HG03469 (cell line): Measurements from ENCODE around the gene ELMO1.
A peak's percentile ranks its signal among the peaks of the same experiment; 100 is the strongest.

Source experiments
- ATAC-seq: cut with Tn5 transposase; IDR thresholded peaks from one replicate; pipeline ENCODE4 v1.9.1; 2021; ENCODE audit warnings: mild to moderate bottlenecking, moderate library complexity, moderate number of reproducible peaks; ENCODE audit not compliant: unreplicated experiment

The ELMO1 gene

DNA sequence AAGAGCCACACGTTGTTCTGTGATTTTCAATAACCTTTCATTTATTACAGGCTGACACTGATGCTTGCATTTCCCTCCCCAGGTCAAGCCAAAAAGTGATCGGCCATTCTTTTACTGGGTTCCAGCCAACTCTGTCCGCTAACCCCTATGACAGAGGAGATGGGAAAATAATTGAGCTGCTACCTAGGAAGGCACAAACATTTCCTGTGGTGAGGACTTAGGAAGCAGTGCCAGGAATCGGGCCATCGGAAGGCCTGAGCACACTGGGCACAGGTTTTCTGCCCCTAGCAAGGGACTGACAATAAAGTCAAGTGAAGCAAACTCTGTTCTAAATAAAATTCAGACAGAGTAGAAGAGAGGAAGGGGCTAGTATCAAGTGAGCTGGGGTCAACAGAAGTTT, 411.4 kb downstream of the ELMO1 start:
- no peak for ATAC-seq

DNA sequence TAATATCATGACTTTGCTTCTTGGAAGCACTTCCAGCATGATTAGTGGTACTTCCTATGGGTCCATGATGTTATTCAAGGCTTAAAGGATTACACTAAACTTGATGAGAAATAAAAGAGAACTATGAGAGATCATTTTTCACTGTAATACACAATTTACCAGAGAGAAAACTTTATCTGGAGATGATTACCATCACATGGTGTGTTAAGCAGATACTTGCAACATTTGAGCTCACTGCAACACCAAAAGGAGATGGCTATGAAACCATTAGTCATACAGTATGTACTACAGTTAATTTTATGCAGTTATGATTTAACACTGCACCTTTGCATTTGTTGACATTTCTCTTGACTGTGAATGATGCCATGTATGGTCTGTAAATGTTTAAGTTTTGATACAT, 413.0 kb downstream of the ELMO1 start:
- no peak for ATAC-seq

DNA sequence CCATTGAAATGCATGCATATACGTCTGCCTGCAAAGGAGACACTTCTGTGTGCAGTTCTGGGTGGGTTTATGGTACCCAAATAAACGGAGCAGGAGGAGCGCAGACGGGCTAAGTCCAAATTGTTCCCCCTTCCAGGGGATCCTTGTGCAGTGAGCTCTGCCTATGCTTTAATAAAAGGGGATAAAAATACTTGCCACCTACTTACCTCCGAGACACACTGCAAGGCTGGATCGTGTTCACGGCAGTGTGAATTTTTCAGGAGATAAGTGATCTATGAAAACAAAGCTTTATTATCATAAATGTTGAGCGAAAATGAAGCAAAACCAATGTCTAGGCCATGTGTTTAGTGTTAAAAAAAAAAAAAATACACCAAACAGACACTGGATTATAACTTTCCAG, 415.5 kb downstream of the ELMO1 start:
- no peak for ATAC-seq

DNA sequence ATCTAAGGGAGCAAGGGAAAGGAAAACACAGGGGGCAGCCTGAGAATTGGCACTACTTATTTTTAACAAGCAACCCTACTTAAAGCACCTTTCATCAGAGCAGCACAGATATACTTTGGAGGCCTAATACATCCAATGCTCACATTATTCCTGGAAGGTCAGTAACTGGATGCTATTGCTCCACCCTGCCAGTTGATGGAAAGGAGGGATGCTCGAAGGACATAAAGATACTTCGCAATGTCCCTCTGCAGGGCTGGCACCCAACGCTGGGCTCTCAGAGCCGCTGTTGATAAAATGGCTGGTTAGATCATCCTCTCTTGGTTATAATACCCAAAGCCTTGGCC, 416.4 kb downstream of the ELMO1 start:
- no peak for ATAC-seq

DNA sequence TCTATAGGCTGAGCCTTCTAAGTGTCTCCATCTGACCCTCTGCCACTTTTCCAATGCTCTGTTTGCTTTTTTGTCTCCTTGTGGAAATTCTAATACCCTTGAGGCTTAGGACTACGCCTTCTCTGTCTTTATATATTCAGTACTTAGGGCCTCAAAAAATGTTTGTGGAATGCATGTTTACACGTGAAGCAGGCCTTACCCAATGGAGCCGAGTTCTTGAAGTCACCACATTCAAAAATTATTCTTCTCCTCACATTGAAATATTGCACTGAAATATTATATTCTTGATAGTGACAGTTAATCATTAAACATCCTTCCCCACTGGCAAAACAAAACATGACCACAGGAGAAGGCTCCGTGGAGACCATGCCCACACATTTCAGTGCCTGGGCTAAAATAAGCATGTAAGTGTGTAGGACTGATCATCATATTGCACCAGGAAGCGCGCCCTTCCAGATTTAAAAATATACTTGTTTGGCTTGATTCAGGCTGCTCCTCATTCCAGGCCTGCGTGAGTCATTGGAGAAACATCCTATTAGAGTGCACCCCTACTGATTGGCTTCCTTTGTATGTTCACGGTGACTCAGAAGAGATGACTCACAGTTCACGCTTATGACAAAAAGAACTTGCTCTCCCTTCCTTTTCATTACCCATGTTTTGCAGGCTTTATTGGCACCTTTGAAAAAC, 416.9 kb downstream of the ELMO1 start:
- ATAC-seq = no peak

DNA sequence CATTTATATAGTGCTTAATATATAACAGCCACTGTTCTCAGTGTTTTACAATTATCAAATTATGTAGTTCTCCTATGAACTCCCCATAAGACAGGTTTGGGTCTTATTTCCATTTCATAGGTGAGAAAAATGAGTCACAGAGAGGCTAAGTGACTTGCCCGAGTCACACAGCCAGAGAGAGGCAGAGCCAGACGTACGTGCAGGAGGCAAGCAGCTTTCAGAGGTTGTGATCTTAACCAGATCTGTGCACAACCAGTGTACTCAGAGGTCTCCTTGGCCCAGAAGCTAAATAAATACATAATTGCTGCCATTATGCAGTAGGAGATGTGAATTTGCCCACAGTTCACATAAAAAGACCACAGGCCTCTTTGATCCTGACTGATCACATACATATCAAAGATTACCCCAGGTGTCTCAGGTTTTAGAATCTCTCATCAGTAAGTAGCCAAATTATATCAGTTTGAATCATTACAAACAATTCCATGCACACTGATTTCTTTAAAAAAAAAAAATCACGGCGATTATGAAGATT, 419.7 kb downstream of the ELMO1 start:
- ATAC-seq = no peak

DNA sequence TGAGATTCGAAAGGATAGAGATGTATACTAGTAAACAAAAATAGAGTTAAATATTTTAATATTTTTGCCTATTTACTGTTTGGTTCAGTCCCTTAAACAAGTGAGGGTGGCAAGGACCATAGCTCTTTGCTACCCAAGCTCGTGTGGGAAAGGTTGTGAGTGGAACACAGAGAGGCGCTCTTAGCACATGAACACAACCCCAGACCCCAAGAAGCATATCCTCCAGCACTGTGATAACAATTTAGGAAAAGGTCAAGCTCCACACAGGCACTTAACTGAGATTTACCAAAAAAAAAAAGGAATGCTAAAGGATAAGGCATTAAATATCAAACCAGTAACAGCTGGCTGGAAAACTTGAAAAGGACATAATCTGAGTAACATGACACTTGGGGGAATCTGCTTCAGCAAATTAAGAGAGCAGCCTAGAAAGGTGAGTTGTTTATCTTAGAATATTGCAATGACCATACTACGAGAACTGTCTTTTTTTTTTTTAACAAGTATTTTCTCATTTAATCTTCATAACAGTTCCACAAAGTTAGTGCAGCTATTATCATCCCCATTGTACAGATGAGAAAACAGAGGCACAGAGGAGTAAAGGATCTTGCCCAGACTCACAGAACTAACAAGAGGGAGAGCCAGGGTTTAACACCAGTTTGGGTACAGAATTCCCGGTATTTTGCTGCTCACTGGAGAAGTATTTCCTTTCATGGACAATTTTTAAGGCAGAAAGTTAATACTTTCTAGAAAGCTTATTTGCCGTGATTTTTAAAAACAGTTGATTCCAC, 420.9 kb downstream of the ELMO1 start:
- no peak for ATAC-seq

DNA sequence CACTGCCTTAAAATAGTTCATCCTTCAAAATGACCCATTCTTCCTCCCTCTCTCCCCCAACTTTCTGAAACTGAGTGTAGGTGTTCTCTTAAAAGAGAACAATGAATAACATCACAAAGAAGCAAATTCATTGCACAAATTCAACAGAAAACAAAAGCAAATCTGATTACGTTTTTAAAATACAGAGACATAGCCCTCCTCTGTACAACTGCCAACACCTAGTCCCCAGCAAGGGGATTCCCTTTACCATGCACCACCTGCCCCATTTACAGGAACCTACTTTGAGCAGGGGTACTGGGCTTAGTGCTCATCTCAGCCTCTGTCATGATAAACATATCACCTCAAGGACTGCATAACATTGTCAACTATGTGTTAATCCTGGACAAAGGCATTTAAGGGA, 421.6 kb downstream of the ELMO1 start:
- ATAC-seq = no peak

DNA sequence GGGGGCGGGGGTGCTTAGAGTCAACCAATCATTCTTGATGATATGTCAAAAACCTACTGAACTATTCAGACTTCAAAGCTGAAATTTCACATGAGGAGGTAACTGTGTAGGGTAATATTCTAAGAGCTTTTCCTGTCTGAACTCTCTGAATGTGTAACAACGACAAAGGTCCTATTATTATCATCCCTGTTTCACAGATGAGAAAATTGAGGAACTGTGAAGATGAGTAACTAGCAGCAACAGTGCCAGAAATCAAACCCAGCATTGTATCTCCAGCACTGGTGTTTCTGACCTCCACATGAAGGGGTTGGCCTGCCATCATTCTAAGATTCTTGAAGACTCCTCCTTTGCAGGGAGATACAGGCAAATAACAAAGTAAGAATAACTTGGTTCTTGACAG, 429.7 kb downstream of the ELMO1 start:
- peak; percentile 66 for ATAC-seq

DNA sequence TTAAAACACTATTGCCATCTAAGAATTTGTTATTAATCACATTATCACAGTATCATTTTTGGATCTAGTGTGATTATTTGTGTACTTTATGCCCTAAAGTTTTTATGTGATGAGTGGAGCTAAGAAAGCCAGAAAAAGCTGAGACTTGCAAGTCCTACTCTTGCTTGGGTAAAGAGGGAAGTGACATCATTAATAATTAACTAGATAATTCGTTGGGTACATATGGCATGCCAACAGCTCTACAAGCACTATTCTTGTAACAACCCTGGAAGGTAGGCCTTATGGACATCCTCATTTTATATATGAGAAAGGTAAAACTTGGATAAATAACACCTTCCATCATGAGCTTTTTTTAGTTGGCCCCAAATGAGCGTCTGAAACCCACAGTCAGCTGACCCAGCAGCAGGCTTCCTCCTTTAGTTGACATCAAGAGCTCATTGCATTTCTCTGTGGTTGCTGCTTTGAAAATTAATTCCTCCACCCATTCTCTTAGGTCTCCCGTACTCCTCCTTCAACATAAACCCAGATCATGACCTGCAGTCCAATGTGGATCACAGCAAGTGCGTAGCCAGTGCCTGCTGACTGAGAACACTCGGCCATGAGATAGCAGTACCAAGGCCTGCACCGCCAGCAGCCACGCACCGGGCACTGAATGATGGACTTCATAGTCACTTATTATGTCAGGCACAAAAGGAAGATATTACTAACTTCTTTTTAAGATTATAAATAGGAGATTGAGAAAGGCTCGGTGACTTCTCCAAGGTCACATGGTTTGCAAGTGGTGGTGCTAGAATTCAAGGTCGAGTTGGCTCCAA, 432.4 kb downstream of the ELMO1 start:
- ATAC-seq = no peak

DNA sequence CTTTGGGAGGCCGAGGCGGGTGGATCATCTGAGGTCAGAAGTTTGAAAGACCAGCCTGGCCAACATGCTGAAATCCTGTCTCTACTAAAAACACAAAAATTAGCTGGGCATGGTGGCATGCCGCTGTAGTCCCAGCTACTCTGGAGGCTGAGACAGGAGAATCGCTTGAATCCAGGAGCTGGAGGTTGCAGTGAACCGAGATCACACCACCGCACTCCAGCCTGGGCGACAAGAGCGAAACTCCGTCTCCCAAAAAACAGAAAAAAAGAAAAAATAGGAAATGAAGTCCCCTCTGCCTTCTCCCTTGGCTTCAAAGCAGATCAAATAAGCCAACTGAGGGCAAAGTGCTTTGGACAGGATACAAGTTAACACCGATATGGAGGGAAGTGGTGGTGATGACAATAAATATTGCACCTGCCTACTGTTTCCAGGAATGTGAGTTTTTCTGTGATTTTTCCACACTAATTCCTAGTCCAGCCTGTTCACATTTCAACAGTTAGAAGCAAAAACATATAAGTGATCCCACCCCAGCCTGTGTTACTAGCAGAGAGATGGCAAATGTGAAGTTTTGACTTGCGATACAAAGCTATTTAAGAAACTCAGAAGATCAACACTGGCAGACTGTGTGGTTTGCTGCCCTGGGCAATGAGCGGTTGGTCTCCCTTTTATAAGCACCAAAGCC, 433.2 kb downstream of the ELMO1 start:
- ATAC-seq = no peak

DNA sequence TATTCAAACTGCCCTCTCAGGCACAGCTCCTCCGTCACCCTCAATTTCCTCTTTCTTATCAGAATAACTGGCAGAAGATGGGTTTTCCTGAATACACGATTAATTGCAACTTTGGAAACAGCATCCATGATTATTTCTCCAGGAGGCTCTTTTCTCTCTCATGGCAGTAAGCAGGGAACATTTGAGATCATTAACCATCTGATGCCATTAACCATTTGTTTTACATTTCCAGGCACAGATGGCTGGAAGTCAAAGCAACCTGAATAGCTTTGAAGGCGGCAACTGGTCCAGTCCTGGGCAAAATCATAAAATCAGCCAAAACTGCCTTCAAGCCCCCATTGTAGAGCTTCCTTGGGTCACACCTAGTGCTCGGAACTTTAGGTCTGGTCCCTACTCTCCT, 434.9 kb downstream of the ELMO1 start:
- ATAC-seq = no peak

DNA sequence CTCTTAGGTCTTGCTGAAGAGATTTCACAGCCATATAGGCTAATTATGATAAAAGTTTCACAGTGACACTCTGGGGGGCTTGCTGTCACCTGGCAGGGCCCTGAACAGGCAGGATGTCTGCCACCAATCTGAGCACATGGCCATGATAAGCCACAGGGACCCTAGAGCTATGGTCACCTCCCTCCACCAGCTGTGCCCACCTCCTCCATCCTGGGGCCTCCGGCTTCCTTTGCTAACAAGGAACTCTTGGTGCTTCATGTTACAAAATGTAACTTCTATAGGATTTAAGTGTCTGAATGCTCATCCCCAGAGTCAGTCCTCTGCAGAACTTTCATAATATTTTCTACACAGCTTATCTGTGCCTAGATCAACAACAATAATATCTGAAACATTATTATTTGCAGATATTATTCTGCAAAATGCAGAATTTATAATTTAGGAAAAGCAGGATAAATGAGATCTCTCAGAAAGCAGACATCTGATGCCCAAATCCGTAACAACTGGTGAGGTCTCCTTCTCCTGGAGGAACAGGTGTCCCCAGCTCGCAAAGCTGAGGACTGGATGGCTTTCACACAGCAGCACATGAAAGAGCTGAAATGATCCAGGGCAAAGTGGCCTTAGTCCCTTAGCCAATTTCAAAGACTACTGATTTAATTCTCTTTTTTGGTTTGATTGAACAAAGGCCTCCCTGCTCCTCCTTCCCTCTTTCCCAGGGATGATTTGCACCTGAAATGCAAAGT, 437.3 kb downstream of the ELMO1 start:
- ATAC-seq = no peak

DNA sequence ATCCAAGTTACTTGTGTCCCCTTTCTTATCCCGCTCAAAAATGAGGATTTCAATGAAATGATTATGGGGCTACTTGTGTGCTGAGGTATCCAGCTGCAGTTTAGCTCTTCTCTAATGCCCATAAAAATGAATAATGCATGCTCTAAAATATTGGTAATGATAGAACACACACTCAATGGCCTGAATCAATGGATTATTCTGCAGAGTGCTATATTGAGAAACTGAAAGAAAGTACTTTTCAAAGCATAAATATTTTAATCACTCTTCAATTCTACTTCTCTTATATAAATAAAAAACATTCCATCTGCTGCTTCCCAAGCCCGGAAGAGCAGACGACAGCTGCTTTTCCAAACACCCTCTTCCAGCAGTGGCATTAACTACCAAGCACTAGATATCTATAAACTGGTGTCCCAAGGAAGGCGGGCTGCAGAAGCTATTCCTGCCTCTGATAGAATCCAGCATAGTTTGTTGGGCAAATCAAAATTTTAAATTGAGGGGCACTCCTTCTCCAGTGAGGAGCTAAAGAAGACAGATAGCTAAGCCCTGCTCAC, 439.5 kb downstream of the ELMO1 start:
- ATAC-seq = no peak

DNA sequence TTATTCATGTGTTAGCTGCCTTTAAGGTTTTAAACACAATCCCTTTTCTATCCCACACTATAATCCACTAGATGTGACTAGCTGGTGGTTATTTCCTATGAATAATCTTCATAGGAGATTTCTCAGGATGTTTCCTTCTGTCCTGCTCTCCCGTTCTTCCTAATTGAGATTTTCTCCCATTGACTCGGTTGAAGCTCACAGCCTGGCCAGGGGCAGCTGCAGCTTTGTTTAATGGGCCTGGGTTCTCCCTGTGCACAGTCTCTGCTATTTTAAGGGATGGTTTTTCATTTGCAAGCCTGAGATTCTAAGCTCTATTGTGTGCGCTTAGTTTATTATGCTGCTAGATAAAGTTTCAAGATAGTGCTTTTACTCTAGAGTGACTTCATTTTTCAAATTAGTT, 441.0 kb downstream of the ELMO1 start:
- ATAC-seq = no peak

DNA sequence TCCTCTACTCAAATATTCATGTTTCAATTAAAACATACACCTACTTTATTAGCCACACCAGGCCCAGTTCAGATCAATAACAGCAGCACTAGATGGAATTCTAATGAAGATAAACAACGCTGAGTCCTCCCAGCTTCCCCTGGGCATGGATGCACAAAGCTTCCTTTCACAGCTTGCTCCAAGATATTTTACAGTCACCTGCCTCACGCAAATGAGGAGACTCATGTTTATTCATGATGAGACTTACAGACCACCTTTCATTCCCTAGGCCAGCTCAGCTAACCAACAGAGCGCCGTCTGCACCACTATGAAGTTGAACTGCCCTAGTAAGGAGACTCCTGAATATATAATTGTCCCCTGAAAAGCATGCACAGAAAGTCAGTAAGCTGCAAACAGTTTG, 441.4 kb downstream of the ELMO1 start:
- no peak for ATAC-seq

DNA sequence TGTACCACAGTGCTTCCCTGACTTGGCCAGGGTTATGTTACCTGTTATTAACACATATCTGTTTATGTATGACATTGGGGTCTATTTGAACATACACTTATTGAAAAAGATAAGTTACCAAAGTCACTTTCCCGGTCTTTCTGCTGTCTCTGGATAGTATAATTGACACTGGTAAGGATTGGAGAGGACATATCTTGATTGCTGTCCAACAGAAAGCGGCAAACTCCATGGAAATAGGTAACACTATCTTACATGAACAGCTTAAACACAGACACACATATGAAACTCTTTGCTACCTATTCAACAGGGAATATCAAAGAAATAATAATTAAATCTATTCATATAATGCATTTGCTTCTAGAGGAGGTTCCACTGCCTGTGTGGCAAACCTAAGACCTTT, 441.9 kb downstream of the ELMO1 start:
- no peak for ATAC-seq

DNA sequence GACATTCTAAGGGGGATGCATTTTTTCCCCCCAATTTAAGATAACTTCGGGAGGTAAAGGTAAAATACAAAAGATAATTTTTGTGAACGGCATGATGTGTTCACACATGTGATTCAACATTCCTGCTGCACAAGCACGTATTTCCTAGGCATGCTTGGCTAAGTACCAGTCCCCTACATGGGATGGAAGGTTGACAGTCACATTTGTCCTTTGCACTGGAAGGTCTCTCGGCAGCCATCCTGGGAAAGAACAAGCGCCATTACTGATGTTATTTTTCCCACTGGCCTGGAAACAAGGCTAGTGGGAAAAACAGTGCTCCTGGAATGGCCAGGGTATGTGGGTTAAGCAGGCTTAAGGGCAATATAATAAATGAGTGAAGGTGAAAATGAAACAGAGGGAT, 448.2 kb downstream of the ELMO1 start:
- no peak for ATAC-seq

DNA sequence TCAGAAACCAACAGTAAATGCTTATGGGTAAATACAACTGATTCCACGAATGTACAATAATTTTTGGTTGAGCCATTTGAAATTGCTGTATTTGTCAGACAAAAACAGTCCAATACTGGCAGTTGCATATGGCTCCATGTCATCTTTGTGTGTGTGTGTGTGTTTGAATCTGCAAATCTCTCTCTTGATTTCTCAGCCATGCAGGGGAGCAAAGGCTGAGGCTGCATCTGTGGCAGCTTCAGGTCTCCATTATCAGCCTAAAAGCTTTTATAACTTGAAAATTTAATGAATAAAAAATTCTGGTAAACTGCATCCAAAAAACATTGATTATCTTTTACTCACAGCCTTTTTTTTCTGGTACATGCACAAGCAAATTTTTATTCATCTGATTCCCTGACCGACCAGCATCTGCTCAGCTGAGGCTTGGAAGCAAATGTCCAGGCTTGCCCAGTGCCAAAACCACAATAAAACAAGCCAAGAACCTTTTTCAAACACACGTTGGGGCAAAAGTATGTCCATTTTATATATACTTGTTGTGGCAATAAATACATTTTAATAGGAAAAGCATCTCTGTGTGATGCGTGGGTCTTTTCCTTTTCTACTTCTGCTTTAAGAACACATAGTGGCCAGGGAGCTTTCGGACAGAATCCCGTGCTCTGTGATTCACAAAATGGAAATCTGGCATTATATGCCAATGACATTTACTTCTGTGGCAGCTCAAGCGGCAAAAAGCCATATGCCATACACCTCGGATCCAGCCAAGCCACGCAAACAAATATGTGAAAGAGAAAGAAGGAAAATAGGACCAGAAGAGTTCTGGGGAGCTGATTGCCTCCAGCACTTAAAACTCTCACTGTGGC, 448.8 kb downstream of the ELMO1 start:
- ATAC-seq = no peak
